Measurements from ENCODE around the gene CES4A. TPM values are rescaled to one million over a fixed set of nuclear protein-coding genes. Genes with fewer than 3 reads are reported as not detected.

CES4A gene
- polyA plus RNA-seq, 1 of the 3 experiments (the other 2 are of a cell fraction), result 7.3 TPM

- H3K4me3 ChIP-seq (ENCODE audit: low read depth in 2 of 2, low read length in 1 of 2), result no peak overlapping the region
- no peak overlapping the region for H3K27ac ChIP-seq (ENCODE audit: low read depth in 2 of 2, low read length in 1 of 2)
- 42% methylated on average over 1 of the region's 1 CpG for WGBS (ENCODE audit: low lambda C conversion rate)
- ChIA-PET POLR2A (no interaction called here), CTCF (interaction anchor here (1.0 to 1.8 kb wide), 3 partner anchors 31 to 146 kb away, joined by 4 to 6 read pairs (median 4); no protein-coding TSS in a partner anchor)
- no peak for TF ChIP-seq IRF3 (IDR thresholded peaks at IDR 0.05; ENCODE audit: low read depth, low read length)
- no peak for TF ChIP-seq EZH2phosphoT487 (IDR thresholded peaks at IDR 0.05; ENCODE audit: borderline replicate concordance, low read depth)
- no peak for TF ChIP-seq TAF1 (IDR thresholded peaks at IDR 0.05; ENCODE audit: borderline replicate concordance, low read depth, low read length)
- TF ChIP-seq GATA2 (CRISPR knock-in tag; IDR thresholded peaks at IDR 0.05), result no peak
- no peak for TF ChIP-seq EP300 (IDR thresholded peaks at IDR 0.05; ENCODE audit: borderline replicate concordance in 1 of 2, low read depth in 1 of 2, low read length in 1 of 2)
- TF ChIP-seq PBX3 (IDR thresholded peaks at IDR 0.05), result no peak
- no peak for TF ChIP-seq USF1 (IDR thresholded peaks at IDR 0.05; ENCODE audit: borderline replicate concordance, low read depth)
- no peak for TF ChIP-seq CTCF (IDR thresholded peaks at IDR 0.05)
- no peak for TF ChIP-seq FOXM1 (IDR thresholded peaks at IDR 0.05; ENCODE audit: low read depth)
- TF ChIP-seq NFIC (IDR thresholded peaks at IDR 0.05; ENCODE audit: borderline replicate concordance), result no peak
- TF ChIP-seq FOXJ3 (CRISPR knock-in tag; IDR thresholded peaks at IDR 0.05), result no peak
- no peak for TF ChIP-seq RAD21 (IDR thresholded peaks at IDR 0.05; ENCODE audit: low read length)
- TF ChIP-seq RCOR1 (IDR thresholded peaks at IDR 0.05; ENCODE audit: low read length), result no peak
- no peaks in the 10 kb centered on the region for H3K9me2 ChIP-seq
- no peak for DNase-seq
- no peaks in the 10 kb centered on the region for H3K27me3 ChIP-seq (ENCODE audit: insufficient read depth)
- no peaks in the 10 kb centered on the region for H4K20me1 ChIP-seq (ENCODE audit: insufficient read depth)
- H3K9me3 ChIP-seq, result no peaks in the 10 kb centered on the region
- no peak overlapping the region for H3K9ac ChIP-seq
- H3K79me2 ChIP-seq (ENCODE audit: insufficient read depth), result no peaks in the 10 kb centered on the region
- no peak overlapping the region for H3K4me2 ChIP-seq
- no peaks in the 10 kb centered on the region for H3K36me3 ChIP-seq (replicated peaks in 1 of 2; ENCODE audit: control insufficient read depth in 1 of 2, insufficient read depth in 2 of 2, low read length in 1 of 2)
- peaks cover 3 to 11% of the 10 kb centered on the region in 2 experiments; a peak in 1 of 4 replicates for H3K4me1 ChIP-seq (ENCODE audit: control insufficient read depth in 1 of 2, insufficient read depth in 2 of 2, low read depth in 1 of 2, low read length in 1 of 2)
- no peaks in the 10 kb centered on the region for H3F3A ChIP-seq (replicated peaks; ENCODE audit: insufficient read depth)
- no peak overlapping the region for H2AFZ ChIP-seq (ENCODE audit: low read depth)
Measured at GRCh38 chr16:67009158-67009557, 20.8 kb downstream of the CES4A start.
